Stimulated activated naive CD8-positive, alpha-beta T cell treated with anti-CD3 and anti-CD28 coated beads, Interleukin-15, Interleukin-2, amounts not matched to agents 100 ng/mL and 50 ng/mL, for 24 hours (primary cell): ENCODE measurements around the gene STAU1.

ENCODE experiments used
- H3K27ac Mint-ChIP-seq: one replicate; pipeline ENCODE4 v1.8.0; 2021; ENCODE audit warnings: mild to moderate bottlenecking, mixed read lengths
- H3K27me3 Mint-ChIP-seq: one replicate; pipeline ENCODE4 v1.8.0; 2021; ENCODE audit warnings: mixed read lengths
- H3K36me3 Mint-ChIP-seq: one replicate; pipeline ENCODE4 v1.8.0; 2021; ENCODE audit warnings: low read depth, mixed read lengths
- H3K4me1 Mint-ChIP-seq: one replicate; pipeline ENCODE4 v1.8.0; 2021; ENCODE audit warnings: low read depth, mixed read lengths
- H3K4me3 Mint-ChIP-seq: one replicate; pipeline ENCODE4 v1.8.0; 2021; ENCODE audit warnings: mild to moderate bottlenecking, mixed read lengths
- H3K9me3 Mint-ChIP-seq: one replicate; pipeline ENCODE4 v1.8.0; 2021; ENCODE audit warnings: mixed read lengths

Gene STAU1

GRCh38 chr20:49163696-49164095, 24.4 kb downstream of the STAU1 start:
- Mint-ChIP-seq H3K4me3 (no peak overlapping the region), H3K27me3 (no peaks in the 10 kb centered on the region), H3K27ac (no peak overlapping the region), H3K9me3 (no peaks in the 10 kb centered on the region), H3K36me3 (peaks cover 45% of the 10 kb centered on the region), H3K4me1 (peaks cover 65% of the 10 kb centered on the region)

- Mint-ChIP-seq H3K27me3 (no peaks in the 10 kb centered on the region), H3K36me3 (peaks cover 41% of the 10 kb centered on the region), H3K4me1 (peaks cover 49% of the 10 kb centered on the region), H3K4me3 (no peak overlapping the region), H3K9me3 (no peaks in the 10 kb centered on the region), H3K27ac (peak overlapping the region; percentile 52)
Observed at GRCh38 chr20:49161428-49162152, 26.5 kb downstream of the STAU1 start.

DNA sequence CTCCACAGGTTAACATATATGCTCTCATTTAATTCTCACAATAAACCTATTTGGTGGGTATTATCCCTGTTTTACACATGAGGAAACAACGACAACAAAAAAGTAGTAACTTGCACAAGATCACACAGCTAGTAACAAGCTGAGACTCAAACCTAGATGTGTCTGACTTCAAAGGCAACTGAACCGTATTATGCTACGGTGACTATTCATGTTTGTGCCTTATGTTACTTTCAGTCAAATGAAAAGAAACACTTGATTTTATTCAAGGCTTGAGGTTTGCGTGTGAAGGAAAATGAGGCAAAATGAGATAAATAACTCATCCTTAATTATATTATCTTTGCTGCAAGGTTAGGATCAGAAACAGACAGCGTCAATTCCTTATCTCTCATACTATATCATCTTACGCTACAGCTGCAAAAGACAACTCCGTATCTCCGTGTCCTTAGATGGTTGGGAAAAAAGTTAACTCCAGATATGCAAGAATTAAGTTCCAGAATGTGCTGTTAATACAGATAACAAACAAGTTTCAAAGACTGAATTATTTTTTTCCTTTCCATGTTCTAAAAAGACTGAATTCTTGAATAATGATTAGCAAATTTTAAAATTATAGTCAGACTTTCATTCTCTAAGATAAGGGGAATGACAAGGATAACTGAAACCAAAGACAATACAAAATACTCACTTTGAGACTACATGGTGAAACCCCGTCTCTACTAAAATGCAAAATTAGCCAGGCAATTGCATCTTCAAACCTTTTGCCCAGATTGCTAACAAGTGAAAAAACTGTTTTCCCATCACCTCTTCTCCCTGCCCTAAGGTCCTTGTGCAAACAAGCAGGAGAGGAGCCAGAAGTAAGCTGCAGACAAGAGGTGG, 27.8 kb downstream of the STAU1 start:
- H3K9me3 Mint-ChIP-seq = no peaks in the 10 kb centered on the region
- no peak overlapping the region for H3K27ac Mint-ChIP-seq
- H3K4me3 Mint-ChIP-seq = no peak overlapping the region
- H3K27me3 Mint-ChIP-seq = no peaks in the 10 kb centered on the region
- H3K4me1 Mint-ChIP-seq = peaks cover 41% of the 10 kb centered on the region
- peaks cover 36% of the 10 kb centered on the region for H3K36me3 Mint-ChIP-seq

GRCh38 chr20:49157146-49157545, 31.0 kb downstream of the STAU1 start:
- peaks cover 33% of the 10 kb centered on the region for H3K36me3 Mint-ChIP-seq
- H3K9me3 Mint-ChIP-seq = no peaks in the 10 kb centered on the region
- no peak overlapping the region for H3K4me3 Mint-ChIP-seq
- no peaks in the 10 kb centered on the region for H3K27me3 Mint-ChIP-seq
- peaks cover 37% of the 10 kb centered on the region for H3K4me1 Mint-ChIP-seq
- H3K27ac Mint-ChIP-seq = no peak overlapping the region

GRCh38 chr20:49156481-49156880, 31.7 kb downstream of the STAU1 start:
- Mint-ChIP-seq H3K4me1 (peaks cover 32% of the 10 kb centered on the region), H3K9me3 (no peaks in the 10 kb centered on the region), H3K27me3 (no peaks in the 10 kb centered on the region), H3K27ac (no peak overlapping the region), H3K4me3 (no peak overlapping the region), H3K36me3 (peaks cover 33% of the 10 kb centered on the region)

- no peaks in the 10 kb centered on the region for H3K27me3 Mint-ChIP-seq
- no peak overlapping the region for H3K4me3 Mint-ChIP-seq
- peaks cover 54% of the 10 kb centered on the region for H3K36me3 Mint-ChIP-seq
- peak overlapping the region; percentile 11 for H3K27ac Mint-ChIP-seq
- H3K4me1 Mint-ChIP-seq = peaks cover 15% of the 10 kb centered on the region
- H3K9me3 Mint-ChIP-seq = no peaks in the 10 kb centered on the region
Observed at GRCh38 chr20:49151436-49151835, 36.7 kb downstream of the STAU1 start.

DNA sequence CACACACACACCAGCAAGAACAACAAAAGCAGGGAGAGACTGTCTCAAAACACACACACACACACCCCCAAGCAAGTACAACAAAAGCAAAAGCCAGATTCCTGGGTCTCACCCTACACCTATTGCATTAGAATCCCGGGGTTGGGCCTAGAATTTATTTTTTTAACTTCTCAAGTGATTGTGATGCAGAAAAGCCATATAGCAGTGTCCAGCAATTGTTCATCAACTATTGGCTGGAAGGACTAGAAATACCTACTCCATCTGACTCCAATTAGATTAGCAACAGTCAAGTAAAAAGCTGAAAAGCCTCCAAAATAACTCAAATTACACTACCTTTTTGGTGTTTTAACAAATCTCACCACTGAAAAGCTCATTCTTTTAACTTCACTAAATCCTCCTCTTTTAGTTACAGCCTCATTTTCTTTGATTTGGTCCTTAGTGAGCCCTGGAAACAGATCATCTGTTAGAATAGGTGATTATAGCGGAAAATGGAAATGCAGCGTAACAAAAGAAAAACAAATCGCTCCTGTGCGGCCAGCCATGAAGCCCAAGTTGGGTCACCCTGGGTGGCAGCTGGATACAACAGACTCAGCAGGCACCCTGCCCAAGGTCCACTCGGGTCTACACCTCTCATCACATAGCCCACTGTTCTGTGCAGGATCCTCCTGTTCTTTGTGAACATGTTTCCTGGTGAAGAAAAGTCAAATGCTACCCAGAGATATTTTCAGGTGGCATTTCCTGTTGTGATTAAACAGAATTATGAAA, 38.7 kb downstream of the STAU1 start:
- Mint-ChIP-seq H3K4me1 (peaks cover 6% of the 10 kb centered on the region), H3K4me3 (no peak overlapping the region), H3K27me3 (no peaks in the 10 kb centered on the region), H3K36me3 (peaks cover 56% of the 10 kb centered on the region), H3K27ac (no peak overlapping the region), H3K9me3 (no peaks in the 10 kb centered on the region)

- H3K27me3 Mint-ChIP-seq = no peaks in the 10 kb centered on the region
- H3K4me3 Mint-ChIP-seq = no peak overlapping the region
- peaks cover 64% of the 10 kb centered on the region for H3K36me3 Mint-ChIP-seq
- H3K4me1 Mint-ChIP-seq = peaks cover 6% of the 10 kb centered on the region
- H3K9me3 Mint-ChIP-seq = no peaks in the 10 kb centered on the region
- H3K27ac Mint-ChIP-seq = no peak overlapping the region
Observed at GRCh38 chr20:49148601-49149000, 39.5 kb downstream of the STAU1 start.

- no peaks in the 10 kb centered on the region for H3K27me3 Mint-ChIP-seq
- H3K9me3 Mint-ChIP-seq = no peaks in the 10 kb centered on the region
- peaks cover 6% of the 10 kb centered on the region for H3K4me1 Mint-ChIP-seq
- no peak overlapping the region for H3K4me3 Mint-ChIP-seq
- no peak overlapping the region for H3K27ac Mint-ChIP-seq
- H3K36me3 Mint-ChIP-seq = peaks cover 72% of the 10 kb centered on the region
Observed at GRCh38 chr20:49147296-49147695, 40.8 kb downstream of the STAU1 start.

DNA sequence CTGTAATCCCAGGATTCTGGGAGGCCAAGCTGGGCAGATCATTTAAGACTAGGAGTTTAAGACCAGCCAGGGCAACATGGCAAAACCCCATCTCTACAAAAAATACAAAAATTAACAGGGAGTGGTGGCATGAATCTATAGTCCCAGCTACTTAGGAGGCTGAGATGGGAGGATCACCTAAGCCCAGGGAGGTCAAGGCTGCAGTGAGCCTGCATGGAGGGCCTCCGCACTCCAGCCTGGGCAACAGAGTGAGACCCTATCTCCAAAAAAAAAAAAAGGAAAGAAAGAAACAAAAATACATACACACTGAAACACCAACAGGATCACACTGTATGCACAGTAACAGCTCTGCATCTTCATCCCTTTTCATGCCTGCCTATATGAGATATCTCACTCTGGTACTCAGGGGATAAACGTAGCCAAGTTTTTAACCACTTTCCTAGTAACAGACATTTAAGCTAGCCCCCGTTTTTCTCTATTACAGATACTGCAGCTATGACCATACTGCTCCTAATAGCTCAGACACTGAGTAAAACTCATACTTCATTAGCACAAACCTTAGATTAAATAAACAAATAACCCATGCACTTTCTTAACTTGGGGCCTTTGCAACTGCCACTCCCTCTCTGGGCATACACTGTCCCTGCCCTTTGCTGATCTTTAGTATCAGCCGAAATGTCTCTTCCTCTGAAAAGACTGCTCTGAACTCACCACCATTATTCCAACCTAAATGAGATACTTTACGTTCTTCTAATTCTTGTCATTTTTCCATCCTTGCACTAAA, 41.5 kb downstream of the STAU1 start:
- peaks cover 6% of the 10 kb centered on the region for H3K4me1 Mint-ChIP-seq
- no peaks in the 10 kb centered on the region for H3K9me3 Mint-ChIP-seq
- no peak overlapping the region for H3K27ac Mint-ChIP-seq
- H3K4me3 Mint-ChIP-seq = no peak overlapping the region
- no peaks in the 10 kb centered on the region for H3K27me3 Mint-ChIP-seq
- peaks cover 66% of the 10 kb centered on the region for H3K36me3 Mint-ChIP-seq

DNA sequence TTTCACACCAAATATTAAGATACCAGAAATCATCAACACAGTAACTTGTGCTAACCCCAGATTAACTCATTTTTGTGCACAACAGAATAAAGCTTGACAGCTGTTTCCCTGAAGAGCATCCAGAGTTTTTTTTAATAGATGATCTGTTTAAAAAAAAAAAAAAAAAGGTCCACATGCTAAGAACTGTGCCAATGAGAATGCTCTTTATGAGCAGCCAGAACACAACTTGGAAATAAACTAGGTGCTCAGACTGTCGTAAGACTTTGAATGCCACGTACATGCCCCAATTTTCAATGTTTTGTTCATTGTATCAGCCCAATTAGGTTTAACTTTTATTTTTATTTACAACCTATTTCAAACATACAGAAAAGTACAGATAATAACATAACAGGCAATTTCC, 47.3 kb downstream of the STAU1 start:
- no peaks in the 10 kb centered on the region for H3K27me3 Mint-ChIP-seq
- no peaks in the 10 kb centered on the region for H3K9me3 Mint-ChIP-seq
- H3K36me3 Mint-ChIP-seq = peaks cover 41% of the 10 kb centered on the region
- peaks cover 6% of the 10 kb centered on the region for H3K4me1 Mint-ChIP-seq
- H3K4me3 Mint-ChIP-seq = no peak overlapping the region
- H3K27ac Mint-ChIP-seq = no peak overlapping the region

- H3K36me3 Mint-ChIP-seq = peaks cover 40% of the 10 kb centered on the region
- no peaks in the 10 kb centered on the region for H3K27me3 Mint-ChIP-seq
- no peak overlapping the region for H3K27ac Mint-ChIP-seq
- H3K4me1 Mint-ChIP-seq = peaks cover 6% of the 10 kb centered on the region
- no peak overlapping the region for H3K4me3 Mint-ChIP-seq
- no peaks in the 10 kb centered on the region for H3K9me3 Mint-ChIP-seq
Observed at GRCh38 chr20:49140411-49140810, 47.7 kb downstream of the STAU1 start.

- Mint-ChIP-seq H3K36me3 (peaks cover 39% of the 10 kb centered on the region), H3K27ac (no peak overlapping the region), H3K4me1 (peaks cover 6% of the 10 kb centered on the region), H3K9me3 (no peaks in the 10 kb centered on the region), H3K27me3 (no peaks in the 10 kb centered on the region), H3K4me3 (no peak overlapping the region)
Observed at GRCh38 chr20:49138431-49138830, 49.7 kb downstream of the STAU1 start.

DNA sequence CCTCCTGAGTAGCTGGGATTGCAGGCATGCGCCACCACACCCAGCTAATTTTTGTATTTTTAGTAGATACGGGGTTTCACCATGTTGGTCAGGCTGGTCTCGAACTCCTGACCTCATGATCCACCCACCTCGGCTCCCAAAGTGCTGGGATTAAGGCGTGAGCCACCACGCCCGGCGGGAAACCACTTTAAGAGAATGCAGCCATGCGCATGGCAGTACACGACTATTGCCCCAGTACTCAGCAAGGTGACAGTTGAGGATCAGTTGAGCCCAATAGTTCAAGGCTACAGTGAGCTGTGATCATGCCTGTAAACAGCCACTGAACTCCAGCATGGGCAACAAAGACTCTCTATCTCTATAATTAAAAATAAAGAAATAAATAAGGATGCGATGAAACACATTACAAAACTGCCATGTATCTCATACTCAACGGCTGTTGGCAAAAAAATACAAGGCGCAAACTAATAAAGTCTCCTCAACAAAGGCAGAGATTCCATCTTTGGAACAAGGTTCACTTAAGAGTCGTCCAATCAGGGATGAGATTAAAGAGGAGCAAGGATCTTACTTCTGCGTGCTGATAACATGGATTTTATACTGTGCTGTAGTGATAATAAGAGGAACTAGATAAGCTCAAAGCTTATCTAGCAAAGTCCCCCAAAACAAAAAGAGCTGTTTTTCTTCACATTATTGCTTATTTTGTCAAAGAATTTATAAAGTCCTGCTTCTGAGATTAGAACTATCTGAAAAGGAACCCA, 51.1 kb downstream of the STAU1 start:
- Mint-ChIP-seq H3K36me3 (peaks cover 44% of the 10 kb centered on the region), H3K4me1 (peaks cover 10% of the 10 kb centered on the region)

More for the DNA sequence above, 51.1 kb downstream of the STAU1 start:
- Mint-ChIP-seq H3K4me3 (no peak overlapping the region), H3K27ac (no peak overlapping the region), H3K27me3 (no peaks in the 10 kb centered on the region), H3K9me3 (no peaks in the 10 kb centered on the region)
